B cell (primary cell): ENCODE measurements around the gene CRABP1. TPM values are rescaled to one million over a fixed set of nuclear protein-coding genes. Genes with fewer than 3 reads are reported as not detected.
"Not testable (repeated sequence)": the region's sequence is repeated elsewhere in the genome, so short reads cannot be mapped to it uniquely, and the experiment has no call there.

ENCODE experiments used
- ATAC-seq: fragments of 200-7000 bp; cut with Tn5 transposase; one replicate; pipeline ENCODE4 v1.10.0; 2021; ENCODE audit warnings: low read depth, mild to moderate bottlenecking, moderate number of reproducible peaks, moderate library complexity
- CTCF ChIA-PET: fragments of 350-600 bp; sonication (Branson Sonifier 250); formaldehyde crosslinking; loops from one replicate; lab custom pipeline; 2021; ENCODE audit warnings: antibody characterized with exemption, inconsistent platforms; lab: Charles Lee
- POLR2A ChIA-PET: fragments of 350-600 bp; sonication (Branson Sonifier 250); formaldehyde crosslinking; loops from one replicate; lab custom pipeline; 2021; ENCODE audit warnings: antibody characterized with exemption; lab: Charles Lee
- DNase-seq: peaks from one replicate; pipeline ENCODE4 v3.0.0; 2013
- H2AFZ ChIP-seq: 2 replicates; pipeline ENCODE4 v1.6.1; 2012; ENCODE audit warnings: mild to moderate bottlenecking, low read depth, low read length; ENCODE audit not compliant: insufficient read depth, poor library complexity, severe bottlenecking
- H3K27ac ChIP-seq, 2 donors: 1 replicate in 1 of 2; 2 replicates in 1 of 2; pipeline ENCODE4 v1.5.1; 2012 to 2013; ENCODE audit warnings: low read length in 2 of 2, mild to moderate bottlenecking in 2 of 2, moderate library complexity in 1 of 2
- H3K27me3 ChIP-seq, 4 experiments: fragments of 200-600 bp in 1 of 4; sonication (generic) in 1 of 4; replicated peaks in 1 of 4; 1 replicate in 2 of 4; 2 replicates in 2 of 4; pipeline versions ENCODE4 v1.6.1 to v1.7.0; 2013 to 2016; ENCODE audit warnings: low read length in 3 of 4, mild to moderate bottlenecking in 2 of 4, mixed read lengths in 1 of 4, moderate library complexity in 1 of 4; ENCODE audit not compliant: insufficient read depth in 4 of 4, control insufficient read depth in 3 of 4; ENCODE audit errors: control extremely low read depth in 1 of 4
- H3K36me3 ChIP-seq, 2 experiments: replicated peaks in 1 of 2; 1 replicate in 1 of 2; 2 replicates in 1 of 2; pipeline versions ENCODE4 v1.6.1 to v1.7.1; 2013; ENCODE audit warnings: low read length in 1 of 2; ENCODE audit not compliant: insufficient read depth in 2 of 2, control insufficient read depth in 1 of 2; ENCODE audit errors: control extremely low read depth in 1 of 2, extremely low read depth in 1 of 2
- H3K4me1 ChIP-seq, 2 donors: fragments of 200-600 bp in 1 of 2; sonication (generic) in 1 of 2; 1 replicate in 1 of 2; 2 replicates in 1 of 2; pipeline versions ENCODE4 v1.5.1 to v1.6.1; 2013 to 2017; ENCODE audit warnings: low read length in 2 of 2; ENCODE audit not compliant: control insufficient read depth in 2 of 2, insufficient read depth in 2 of 2
- H3K4me2 ChIP-seq: replicated peaks from 2 replicates; pipeline ENCODE3; 2012; ENCODE audit warnings: mild to moderate bottlenecking, low read depth, low read length; ENCODE audit not compliant: poor library complexity, severe bottlenecking
- H3K4me3 ChIP-seq, 5 experiments: fragments of 200-600 bp in 1 of 5; sonication (generic) in 1 of 5; 1 replicate in 3 of 5; 2 replicates in 2 of 5; pipeline versions ENCODE4 v1.5.1 to v1.7.0; 2011 to 2016; ENCODE audit warnings: low read length in 4 of 5, mild to moderate bottlenecking in 4 of 5, low read depth in 2 of 5, control low read depth in 1 of 5, moderate library complexity in 1 of 5; ENCODE audit not compliant: insufficient read depth in 1 of 5; ENCODE audit errors: control extremely low read depth in 1 of 5, extremely low read depth in 1 of 5
- H3K79me2 ChIP-seq: fragments of 200-600 bp; sonication (generic); one replicate; pipeline ENCODE4 v1.6.0; 2016; ENCODE audit warnings: low read length; ENCODE audit not compliant: control insufficient read depth, insufficient read depth
- H3K9ac ChIP-seq: fragments of 200-600 bp; sonication (generic); 2 replicates; pipeline ENCODE4 v1.6.1; 2017; ENCODE audit warnings: mild to moderate bottlenecking, low read length, moderate library complexity
- H3K9me3 ChIP-seq, 3 donors: one replicate each; pipeline versions ENCODE4 v1.6.1 to v1.7.1; 2013; ENCODE audit warnings: low read length in 2 of 3; ENCODE audit not compliant: control insufficient read depth in 2 of 3, insufficient read depth in 1 of 3; ENCODE audit errors: control extremely low read depth in 1 of 3
- H4K20me1 ChIP-seq: 2 replicates; pipeline ENCODE4 v1.6.0; 2012; ENCODE audit warnings: mild to moderate bottlenecking, low read length; ENCODE audit not compliant: insufficient read depth, control insufficient read depth, poor library complexity, severe bottlenecking
- H3K27ac Mint-ChIP-seq: one replicate; pipeline ENCODE4 v1.8.0; 2021; ENCODE audit warnings: mixed read lengths
- H3K27me3 Mint-ChIP-seq: one replicate; pipeline ENCODE4 v1.8.0; 2021; ENCODE audit warnings: mixed read lengths
- H3K4me1 Mint-ChIP-seq: one replicate; pipeline ENCODE4 v1.8.0; 2021; ENCODE audit warnings: mixed read lengths
- H3K4me3 Mint-ChIP-seq: one replicate; pipeline ENCODE4 v1.8.0; 2021; ENCODE audit warnings: mixed read lengths
- H3K9me3 Mint-ChIP-seq: one replicate; pipeline ENCODE4 v1.8.0; 2022; ENCODE audit warnings: mixed read lengths; ENCODE audit not compliant: insufficient read depth
- EZH2 ChIP-seq: IDR thresholded peaks from 2 replicates; pipeline ENCODE4 v1.6.1; 2012; ENCODE audit warnings: borderline replicate concordance, low read depth, mild to moderate bottlenecking, moderate library complexity, low read length; ENCODE audit not compliant: insufficient read depth, poor library complexity, severe bottlenecking
- WGBS: methylation state at CpG from one replicate; pipeline ENCODE4 v1.1.5; 2013; ENCODE audit warnings: missing lambda C conversion rate; ENCODE audit not compliant: insufficient coverage; 5-methylcytosine and 5-hydroxymethylcytosine counted together
- intact Hi-C: fragments of 100-400 bp; cut with micrococcal nuclease; formaldehyde crosslinking; loops from one replicate; pipeline ENCODE4 v1.10.0; 2022
- polyA plus RNA-seq: library from polyadenylated mRNA; depleted of rRNA; stranded (reverse); fragments of >200 nt; gene quantifications from 2 replicates; pipeline ENCODE4 v1.2.3, GENCODE V29; 2012
- total RNA-seq, 2 donors: library from RNA; stranded (reverse); fragments of 120-200 nt in 1 of 2; gene quantifications; 1 replicate in 1 of 2; 2 replicates in 1 of 2; pipeline versions ENCODE4 v1.2.3 to v1.2.4, GENCODE V29; 2013 to 2022
- TF ChIP-seq, protein P1 (sequence below): fragments of 200-600 bp; IDR thresholded peaks from one replicate; pipeline ENCODE4 v1.8.0; 2022; ENCODE audit warnings: antibody characterized with exemption, mild to moderate bottlenecking

Gene CRABP1
- total and polyA plus RNA-seq, 2 donors (not counting 1 experiment from before 2014, with no cell fraction given): not detected

DNA sequence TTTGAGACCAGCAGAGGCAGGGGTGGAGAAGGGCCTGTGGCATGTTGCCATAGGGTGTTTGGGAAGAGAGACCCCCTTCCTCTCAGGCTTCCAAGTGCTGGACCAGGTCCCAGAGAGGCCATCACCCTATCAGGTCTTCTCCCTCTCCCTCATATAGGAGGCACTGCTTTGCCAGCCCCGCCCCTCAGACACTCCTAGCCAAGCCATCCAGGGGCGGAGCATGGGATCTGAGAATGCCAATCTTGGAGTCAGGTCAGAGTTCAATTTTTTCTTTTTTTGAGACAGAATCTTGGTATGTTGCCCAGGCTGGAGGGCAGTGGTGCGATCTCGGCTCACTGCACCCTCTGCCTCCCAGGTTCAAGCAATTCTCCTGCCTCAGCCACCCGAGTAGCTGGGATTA is 32.7 kb downstream of the CRABP1 start:
- no CpG with 5 or more reads among the region's 5 CpGs for WGBS
- H3K9me3 Mint-ChIP-seq: no peaks in the 10 kb centered on the region
- TF ChIP-seq, protein P1, sequence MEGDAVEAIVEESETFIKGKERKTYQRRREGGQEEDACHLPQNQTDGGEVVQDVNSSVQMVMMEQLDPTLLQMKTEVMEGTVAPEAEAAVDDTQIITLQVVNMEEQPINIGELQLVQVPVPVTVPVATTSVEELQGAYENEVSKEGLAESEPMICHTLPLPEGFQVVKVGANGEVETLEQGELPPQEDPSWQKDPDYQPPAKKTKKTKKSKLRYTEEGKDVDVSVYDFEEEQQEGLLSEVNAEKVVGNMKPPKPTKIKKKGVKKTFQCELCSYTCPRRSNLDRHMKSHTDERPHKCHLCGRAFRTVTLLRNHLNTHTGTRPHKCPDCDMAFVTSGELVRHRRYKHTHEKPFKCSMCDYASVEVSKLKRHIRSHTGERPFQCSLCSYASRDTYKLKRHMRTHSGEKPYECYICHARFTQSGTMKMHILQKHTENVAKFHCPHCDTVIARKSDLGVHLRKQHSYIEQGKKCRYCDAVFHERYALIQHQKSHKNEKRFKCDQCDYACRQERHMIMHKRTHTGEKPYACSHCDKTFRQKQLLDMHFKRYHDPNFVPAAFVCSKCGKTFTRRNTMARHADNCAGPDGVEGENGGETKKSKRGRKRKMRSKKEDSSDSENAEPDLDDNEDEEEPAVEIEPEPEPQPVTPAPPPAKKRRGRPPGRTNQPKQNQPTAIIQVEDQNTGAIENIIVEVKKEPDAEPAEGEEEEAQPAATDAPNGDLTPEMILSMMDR: no peak
- no peaks in the 10 kb centered on the region for H3K4me1 Mint-ChIP-seq
- Histone ChIP-seq H3K79me2 (no peaks in the 10 kb centered on the region), H3K27ac (no peak overlapping the region), H2AFZ (no peak overlapping the region), H3K4me2 (no peak overlapping the region), H3K9me3 (no peaks in the 10 kb centered on the region), H3K27me3 (no peaks in the 10 kb centered on the region), H3K4me1 (no peaks in the 10 kb centered on the region), H3K9ac (no peak overlapping the region), H4K20me1 (no peaks in the 10 kb centered on the region), H3K36me3 (no peaks in the 10 kb centered on the region), H3K4me3 (no peak overlapping the region)
- DNase-seq: no peak
- POLR2A ChIA-PET: no interaction called here
- peaks cover 16% of the 10 kb centered on the region for H3K27me3 Mint-ChIP-seq
- CTCF ChIA-PET: no interaction called here
- intact Hi-C loops: no loop called here
- ATAC-seq: no peak
- H3K4me3 Mint-ChIP-seq: no peak overlapping the region
- H3K27ac Mint-ChIP-seq: no peak overlapping the region

DNA sequence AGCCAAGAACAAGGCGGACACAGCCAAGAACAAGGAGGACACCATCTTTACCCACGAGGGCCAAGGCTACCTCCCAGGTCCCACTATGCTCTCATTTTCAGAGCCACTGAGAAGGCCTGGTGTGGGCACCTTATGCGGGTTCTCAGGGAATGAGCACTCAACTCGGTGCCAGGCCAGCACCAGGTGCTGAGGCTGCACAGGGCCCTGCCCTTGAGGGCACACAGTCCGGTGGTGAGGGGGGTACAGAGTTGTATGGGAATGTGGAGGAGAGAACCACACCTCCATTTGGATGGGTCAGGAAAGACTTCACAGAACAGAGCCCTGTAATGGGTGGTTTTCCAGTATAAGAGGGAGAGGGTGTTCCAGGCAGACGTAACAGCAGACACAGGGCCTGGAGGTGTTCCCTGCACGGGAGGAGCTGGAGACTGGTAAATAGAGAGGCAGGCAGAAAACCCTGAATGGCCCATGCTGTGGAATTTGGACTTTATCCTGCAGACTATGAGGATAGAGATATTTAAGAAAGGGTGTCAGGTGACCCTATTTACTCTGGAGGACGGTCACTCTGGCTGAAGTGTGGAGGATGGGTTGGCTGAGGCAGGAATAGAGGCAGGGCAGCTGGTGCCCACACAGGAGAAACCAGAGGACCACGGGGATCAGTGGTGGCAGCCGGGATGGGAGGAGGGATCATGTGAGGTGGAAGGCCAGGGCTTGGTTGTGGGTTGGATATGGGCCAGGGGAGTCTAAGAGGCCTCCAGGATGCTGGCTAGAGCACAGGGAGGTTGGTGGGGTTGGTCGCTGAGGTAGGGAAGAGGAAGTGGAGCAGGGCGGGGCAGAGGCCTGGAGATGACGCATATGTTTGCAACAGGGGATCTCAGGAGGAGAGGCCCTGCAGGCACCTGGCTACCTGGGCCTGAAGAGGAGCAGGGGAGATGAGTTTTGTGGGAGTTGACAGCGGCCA is 34.6 kb downstream of the CRABP1 start:
- Histone ChIP-seq H2AFZ (no peak overlapping the region), H3K9ac (no peak overlapping the region), H3K4me2 (no peak overlapping the region), H3K9me3 (no peaks in the 10 kb centered on the region), H4K20me1 (no peaks in the 10 kb centered on the region), H3K4me1 (no peaks in the 10 kb centered on the region), H3K36me3 (no peaks in the 10 kb centered on the region), H3K4me3 (no peak overlapping the region), H3K27me3 (no peaks in the 10 kb centered on the region), H3K79me2 (no peaks in the 10 kb centered on the region), H3K27ac (no peak overlapping the region)
- Mint-ChIP-seq H3K9me3 (no peaks in the 10 kb centered on the region), H3K27me3 (peaks cover 8% of the 10 kb centered on the region), H3K4me1 (no peaks in the 10 kb centered on the region), H3K27ac (no peak overlapping the region), H3K4me3 (no peak overlapping the region)
- intact Hi-C loops: no loop called here
- TF ChIP-seq EZH2: no peak
- TF ChIP-seq, protein P1: no peak
- ATAC-seq (no peak), DNase-seq (no peak)
- ChIA-PET CTCF (no interaction called here), POLR2A (interaction anchor here (0.6 kb wide), 1 partner anchor 22 kb away, joined by 8 read pairs; no protein-coding TSS in a partner anchor)
- 57% methylated on average over 14 of the region's 14 CpGs for WGBS

DNA sequence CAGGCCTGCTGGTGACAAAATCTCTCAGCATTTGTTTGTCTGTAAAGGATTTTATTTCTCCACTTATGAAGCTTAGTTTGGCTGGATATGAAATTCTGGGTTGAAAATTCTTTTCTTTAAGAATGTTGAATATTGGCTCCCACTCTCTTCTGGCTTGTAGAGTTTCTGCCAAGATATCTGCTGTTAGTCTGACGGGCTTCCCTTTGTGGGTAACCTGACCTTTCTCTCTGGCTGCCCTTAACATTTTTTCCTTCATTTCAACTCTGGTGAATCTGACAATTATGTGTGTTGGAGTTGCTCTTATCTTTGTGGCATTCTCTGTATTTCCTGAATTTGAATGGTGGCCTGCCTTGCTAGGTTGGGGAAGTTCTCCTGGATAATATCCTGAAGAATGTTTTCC is 40.0 kb downstream of the CRABP1 start:
- ATAC-seq, H3K27ac ChIP-seq, H3K9me3 ChIP-seq, intact Hi-C loops, DNase-seq, H2AFZ ChIP-seq, H3K4me3 ChIP-seq, H3K4me3 Mint-ChIP-seq, H3K36me3 ChIP-seq, H3K4me1 ChIP-seq, CTCF ChIA-PET, H3K27ac Mint-ChIP-seq, H3K4me1 Mint-ChIP-seq, H4K20me1 ChIP-seq, H3K9me3 Mint-ChIP-seq, H3K79me2 ChIP-seq, POLR2A ChIA-PET, H3K9ac ChIP-seq, H3K4me2 ChIP-seq: not testable (repeated sequence)
- peaks cover 0 to 12% (median 2%) of the 10 kb centered on the region in 4 experiments for H3K27me3 ChIP-seq
- peaks cover 31% of the 10 kb centered on the region for H3K27me3 Mint-ChIP-seq
- no CpG with 5 or more reads among the region's 1 CpG for WGBS
